A549 treated with AZD2906 at 1 μM for 4 hours (cell line): Measurements from ENCODE around the gene TMED4. TPM values are rescaled to one million over a fixed set of nuclear protein-coding genes. Genes with fewer than 3 reads are reported as not detected.

ENCODE experiments used
- total RNA-seq: library from RNA; stranded (reverse); fragments of 200-300 nt; extraction: Qiagen RNA extraction; gene quantifications from 5 replicates; pipeline ENCODE4 v1.2.3, GENCODE V29; 2022

TMED4 gene
- 47.9 to 51.4 TPM (median 49.5 TPM) in 5 replicates for total RNA-seq

DNA sequence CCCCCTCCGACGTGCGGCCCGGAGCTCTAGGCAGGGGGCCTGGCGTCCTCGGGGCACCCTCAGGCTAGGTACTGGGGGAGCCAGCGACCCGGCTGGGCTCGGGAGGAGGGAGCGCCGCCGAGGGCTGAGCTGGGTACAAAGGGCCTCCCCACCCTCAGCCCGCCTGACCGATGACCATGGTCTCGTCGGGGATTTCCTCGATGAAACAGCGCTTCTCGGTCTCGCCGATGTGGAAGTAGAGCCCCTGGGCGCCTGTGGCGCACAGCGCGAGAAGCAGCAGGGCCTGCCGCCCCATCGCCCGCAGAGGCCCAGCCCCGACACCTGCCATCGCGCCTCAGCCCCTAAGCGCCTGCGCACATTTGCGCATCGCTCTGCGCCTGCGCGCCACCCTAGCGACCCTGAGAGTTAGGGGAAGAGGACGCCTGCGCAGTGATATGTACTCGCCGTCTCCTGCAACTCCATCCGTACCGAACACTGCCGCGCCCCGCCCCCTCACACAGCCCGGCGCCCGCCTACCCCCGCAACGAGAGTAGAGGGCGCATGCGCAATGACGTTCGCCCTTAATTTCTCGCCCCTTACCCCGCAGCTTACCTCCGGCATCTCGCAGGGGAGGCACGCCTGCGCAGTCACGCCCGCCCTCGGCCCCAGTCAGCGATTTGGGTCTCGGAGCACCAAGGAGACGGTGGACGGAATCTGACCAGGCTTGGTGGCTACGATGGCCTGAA lies at the start of gene TMED4:
TSS of gene TMED4 (minus strand) at position 353 of the 725 bp plus-strand sequence. CDS start at position 328, 25 bp downstream.

DNA sequence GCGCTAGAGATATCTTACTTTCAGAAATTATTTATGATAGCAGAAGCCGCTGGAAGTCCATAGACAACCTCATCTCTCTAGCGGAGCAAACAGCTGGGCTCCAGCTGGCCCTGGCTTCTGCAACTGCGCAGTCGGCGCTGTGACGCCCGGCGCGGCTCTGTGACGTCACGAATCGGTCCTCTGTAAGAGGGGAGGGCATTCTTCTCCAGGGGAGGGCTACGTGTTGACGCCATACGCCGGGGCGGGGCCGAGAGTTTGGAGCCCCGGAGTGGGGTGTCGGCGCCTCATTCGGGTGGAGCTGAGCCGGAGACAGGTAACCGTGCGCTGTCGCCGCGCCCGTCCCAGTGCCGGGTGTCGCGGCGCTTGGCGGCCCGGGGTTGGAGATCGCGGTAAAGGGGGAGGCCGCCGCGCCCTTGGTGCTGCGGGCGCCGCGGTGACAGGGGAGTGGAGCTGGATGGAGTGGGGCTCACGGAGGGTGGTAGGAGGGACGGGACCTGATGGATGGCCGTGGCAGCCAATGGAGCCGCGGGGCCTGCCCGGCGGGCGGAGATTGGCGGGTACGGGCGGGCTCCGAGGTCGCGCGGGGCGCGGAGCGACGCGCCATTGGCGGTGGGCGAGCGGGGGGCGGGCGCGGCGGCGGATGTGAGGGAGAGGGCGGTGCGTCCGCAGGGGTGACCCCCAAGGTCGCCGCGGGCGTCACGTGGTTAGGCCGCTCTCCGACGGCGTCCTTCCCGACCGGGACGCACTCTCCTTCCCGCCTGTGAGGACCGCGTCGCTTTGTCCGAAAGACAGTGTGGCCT lies 24.5 kb upstream of the TMED4 start, which contains the start of gene OGDH:
TSS of gene OGDH (plus strand) at position 287 of the 800 bp plus-strand sequence. CDS start 17,717 bp downstream, outside the sequence.

GRCh38 chr7:44573464-44574286 lies 8.4 kb downstream of the TMED4 start, which contains the start of gene DDX56:
Gene DDX56 (minus strand): TSS chr7:44573908. CDS start chr7:44573895, 13 bp downstream.

GRCh38 chr7:44541028-44541869 lies 40.8 kb downstream of the TMED4 start, which contains the start of gene NPC1L1:
Gene NPC1L1 (minus strand): TSS chr7:44541330. CDS start chr7:44541259, 71 bp downstream.

Other genes starting within 250 kb of the TMED4 start
- 49.6 to 62.3 TPM (median 56.4 TPM) in 5 replicates for gene NUDCD3, start 91.6 kb downstream of the TMED4 start, total RNA-seq
- 0.06 to 0.09 TPM (median 0.08 TPM) in 5 replicates for gene NPC1L1, start 40.9 kb downstream of the TMED4 start, total RNA-seq
- gene DDX56, start 8.3 kb downstream of the TMED4 start, total RNA-seq: 102 to 126 TPM (median 116 TPM) in 5 replicates
- gene OGDH, start 24.4 kb upstream of the TMED4 start, total RNA-seq: 28.1 to 31.2 TPM (median 29.8 TPM) in 5 replicates
- gene ZMIZ2, start 166.6 kb upstream of the TMED4 start, total RNA-seq: 22.1 to 32.6 TPM (median 31.1 TPM) in 5 replicates
- 5,070 to 6,304 TPM (median 5,111 TPM) in 5 replicates for gene PPIA, start 214.4 kb upstream of the TMED4 start, total RNA-seq